GM19238 (cell line): ENCODE data around the gene ATP10A.

ENCODE experiments used
- DNase-seq: peaks from one replicate; pipeline ENCODE4 v3.0.0; 2011; ENCODE audit warnings: low spot score; ENCODE audit not compliant: insufficient read length

ATP10A gene

DNA sequence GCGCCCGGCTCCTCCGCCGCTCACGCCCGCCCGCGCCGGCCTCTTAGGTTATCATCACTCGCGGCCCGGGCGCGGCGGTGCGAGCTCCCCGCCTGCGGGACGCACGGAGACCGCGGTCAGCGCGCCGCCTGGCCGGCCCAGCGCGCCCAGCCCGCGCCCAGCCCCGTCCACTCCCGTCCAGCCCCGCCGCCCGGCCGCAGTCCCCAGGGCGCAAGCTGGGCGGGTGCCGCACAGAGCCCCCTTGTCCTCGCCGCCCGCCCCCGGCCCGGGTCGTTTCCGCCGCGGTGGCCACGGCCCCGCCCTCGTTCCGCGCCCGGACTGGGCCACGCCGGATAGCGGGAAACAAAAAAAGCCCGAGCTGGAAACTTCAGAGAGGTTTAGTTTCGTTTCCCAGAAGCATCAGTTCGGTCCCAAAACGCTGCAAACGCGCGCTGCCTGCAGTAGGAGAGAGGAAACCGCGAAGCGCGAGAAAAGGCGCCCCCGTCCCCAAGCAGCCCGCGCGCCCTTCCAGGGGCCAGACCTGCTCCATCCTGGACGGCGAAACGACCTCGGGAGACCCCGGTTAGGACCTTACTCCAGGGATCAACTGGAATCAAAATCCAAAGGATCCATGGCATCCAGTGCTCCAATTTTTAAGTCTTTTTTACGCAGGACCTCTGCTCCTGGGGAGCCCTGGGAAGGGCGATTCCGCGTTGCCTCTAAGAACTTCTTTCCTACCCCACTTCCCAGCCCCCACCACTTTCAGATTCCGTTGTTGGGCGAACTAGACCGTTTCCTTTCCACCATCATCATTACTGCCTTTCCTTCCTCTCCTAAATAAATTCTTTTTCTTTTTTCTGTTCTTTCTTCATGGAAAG lies at the start of gene ATP10A:
Gene ATP10A (minus strand): TSS at position 217 of the 857 bp plus-strand sequence. CDS start 231 bp downstream, outside the sequence.
- no peak for DNase-seq

GRCh38 chr15:25912035-25912434 lies 48.9 kb upstream of the ATP10A start:
- no peak for DNase-seq

DNA sequence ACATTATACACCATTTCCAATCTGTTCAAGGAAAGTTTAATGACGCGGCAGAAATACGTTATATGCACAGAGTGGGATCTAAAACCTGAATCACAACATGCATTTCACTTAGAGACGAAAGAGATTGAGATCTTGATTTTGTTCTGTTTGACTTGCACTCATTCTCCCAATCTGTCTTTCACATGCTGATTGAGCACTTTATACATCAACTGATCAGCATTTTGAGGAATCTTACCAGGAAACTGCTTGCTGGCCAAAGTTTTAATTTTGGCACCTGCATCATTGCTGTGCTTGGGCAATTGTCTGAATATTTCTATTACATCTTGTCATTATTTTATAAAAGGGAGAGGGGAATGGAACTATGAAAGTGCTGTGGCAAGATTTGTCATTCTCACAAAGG lies 47.7 kb upstream of the ATP10A start:
- DNase-seq = no peak

GRCh38 chr15:25909806-25910205 lies 46.7 kb upstream of the ATP10A start:
- DNase-seq = no peak

- no peak for DNase-seq
Measured at GRCh38 chr15:25909325-25909724, 46.2 kb upstream of the ATP10A start.

- no peak for DNase-seq
Measured at GRCh38 chr15:25905140-25905539, 42.0 kb upstream of the ATP10A start.

DNA sequence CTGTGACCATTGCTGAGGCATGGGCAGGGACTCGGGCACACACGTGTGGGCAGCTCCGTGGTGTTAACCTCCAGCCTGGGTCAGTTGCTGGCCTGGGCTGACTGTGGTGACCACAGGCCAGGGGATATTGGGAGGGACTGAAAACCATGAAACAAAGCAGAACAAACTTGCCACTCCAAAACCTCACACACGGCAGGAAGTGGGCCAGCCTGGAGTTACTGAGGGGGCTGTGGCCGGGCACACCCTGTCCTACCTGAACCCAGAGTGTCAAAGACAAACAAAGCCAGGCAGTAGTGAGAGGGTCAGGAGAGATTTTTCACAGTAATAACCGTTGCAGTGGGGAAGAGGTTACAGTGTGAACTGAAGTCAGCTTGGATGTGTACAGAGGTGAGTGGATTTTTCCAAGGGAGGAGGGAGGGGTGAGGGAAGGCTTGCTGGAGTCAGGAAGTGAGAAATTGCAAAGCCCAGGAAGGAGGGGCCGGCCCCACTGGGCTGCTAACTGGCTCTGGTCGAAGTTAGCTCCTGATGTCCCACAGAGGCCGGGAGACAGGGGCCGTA lies 40.0 kb upstream of the ATP10A start:
- no peak for DNase-seq

DNA sequence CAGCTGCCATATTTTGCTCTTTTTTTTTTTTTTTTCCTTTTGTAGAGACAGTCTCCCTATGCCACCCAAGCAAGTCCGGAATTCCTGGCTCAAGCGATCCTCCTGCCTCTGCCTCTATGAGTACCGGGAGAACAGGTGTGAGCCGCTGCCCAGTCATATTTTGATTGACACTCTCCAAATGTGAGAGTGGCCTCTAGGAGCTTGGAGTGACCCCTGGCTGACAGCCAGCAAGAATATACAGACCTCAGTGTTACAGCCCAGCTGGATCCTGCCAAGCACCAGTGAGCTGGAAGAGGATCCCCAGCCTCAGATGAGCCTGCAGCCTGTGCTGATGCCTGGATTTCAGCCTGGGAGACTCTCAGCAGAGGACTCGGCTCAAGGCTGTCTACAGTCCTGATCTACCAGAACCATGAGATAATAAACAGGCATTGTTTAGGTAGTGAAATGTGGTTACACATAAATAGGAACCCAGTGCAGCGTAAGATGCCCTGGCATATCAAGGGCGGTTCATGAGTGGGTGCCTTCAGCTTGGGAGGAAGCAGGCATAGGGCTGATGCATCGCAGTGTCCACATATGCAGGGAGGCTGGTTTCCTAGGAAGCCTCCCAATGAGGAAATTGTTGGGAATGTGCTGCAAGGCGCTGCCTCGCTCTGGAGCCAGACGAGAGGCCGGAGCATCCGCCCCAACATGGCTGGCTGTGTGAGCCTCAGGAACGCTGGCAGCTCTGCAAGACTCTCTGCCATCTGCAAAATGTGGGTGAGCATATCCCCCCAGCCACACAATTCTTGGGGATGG lies 38.9 kb upstream of the ATP10A start:
- DNase-seq = no peak

DNA sequence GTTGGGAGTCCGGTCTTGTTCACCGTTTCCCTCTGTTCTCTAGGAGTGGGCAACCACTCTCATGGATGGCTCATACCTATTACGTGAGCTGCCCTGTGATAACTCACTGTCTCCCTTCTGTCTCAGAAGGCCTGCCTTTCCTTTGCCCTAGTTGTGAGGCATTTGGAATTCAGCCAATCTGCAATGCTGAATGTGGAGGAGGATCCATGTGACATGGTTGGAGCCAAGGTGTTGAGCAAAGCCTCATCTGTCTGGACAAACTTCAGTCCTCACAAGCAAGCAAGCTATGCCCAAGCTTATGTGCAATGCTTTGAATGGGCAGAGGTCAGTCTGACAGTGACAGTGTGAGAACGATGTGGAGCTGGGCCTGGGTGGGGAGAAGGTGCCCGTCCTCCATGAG lies 37.8 kb upstream of the ATP10A start:
- no peak for DNase-seq

GRCh38 chr15:25900431-25900830 lies 37.3 kb upstream of the ATP10A start:
- no peak for DNase-seq

- no peak for DNase-seq
Measured at GRCh38 chr15:25899870-25900269, 36.7 kb upstream of the ATP10A start.

GRCh38 chr15:25897658-25898057 lies 34.5 kb upstream of the ATP10A start:
- no peak for DNase-seq

DNA sequence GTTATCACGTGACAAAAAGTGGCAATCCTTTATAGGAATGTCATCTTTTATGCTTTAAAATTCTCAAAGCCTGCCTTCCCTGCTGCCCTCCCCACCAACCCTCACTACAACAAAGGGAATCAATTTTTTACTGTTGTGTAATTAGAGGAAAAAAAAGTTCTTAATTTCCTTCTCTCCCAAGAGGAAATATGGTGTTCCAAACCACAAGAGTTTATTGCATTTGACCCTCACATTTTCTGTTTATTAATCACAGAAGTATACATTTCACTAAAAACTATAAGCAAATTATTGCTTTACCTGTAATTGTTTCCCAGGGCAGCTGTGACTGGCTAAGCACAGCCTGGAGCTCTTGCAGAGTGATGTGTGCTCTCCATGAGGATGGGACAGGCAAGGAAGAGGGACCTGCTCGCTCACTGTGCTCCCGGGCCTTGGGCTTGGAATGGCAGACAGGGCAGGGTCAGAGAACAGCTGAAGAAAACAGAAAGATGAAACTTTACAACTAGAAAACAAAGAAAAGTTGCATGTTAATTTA lies 31.3 kb upstream of the ATP10A start:
- no peak for DNase-seq

DNA sequence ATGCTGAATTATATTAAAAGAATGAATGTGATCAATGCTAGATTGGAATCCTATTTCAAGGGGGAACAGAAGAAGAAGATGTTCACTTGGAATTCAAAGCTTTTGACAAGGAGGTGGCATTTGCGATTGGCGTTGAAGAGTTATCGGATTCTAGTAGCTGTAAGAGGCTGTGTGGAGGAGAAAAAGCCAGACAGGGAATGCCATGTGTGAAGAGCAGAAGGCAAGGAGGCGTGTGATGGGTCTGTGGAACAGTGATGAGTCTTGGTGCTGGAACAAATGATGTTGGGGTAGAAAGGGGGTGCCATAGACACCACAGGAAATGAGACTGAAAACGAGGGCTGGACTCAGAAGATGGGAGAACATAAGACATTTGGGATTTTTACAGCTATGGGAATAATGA lies 30.5 kb upstream of the ATP10A start:
- no peak for DNase-seq

- DNase-seq = no peak
Measured at GRCh38 chr15:25892126-25892525, 29.0 kb upstream of the ATP10A start.

GRCh38 chr15:25891081-25891480 lies 28.0 kb upstream of the ATP10A start:
- no peak for DNase-seq

GRCh38 chr15:25890529-25890928 lies 27.4 kb upstream of the ATP10A start:
- DNase-seq = no peak

DNA sequence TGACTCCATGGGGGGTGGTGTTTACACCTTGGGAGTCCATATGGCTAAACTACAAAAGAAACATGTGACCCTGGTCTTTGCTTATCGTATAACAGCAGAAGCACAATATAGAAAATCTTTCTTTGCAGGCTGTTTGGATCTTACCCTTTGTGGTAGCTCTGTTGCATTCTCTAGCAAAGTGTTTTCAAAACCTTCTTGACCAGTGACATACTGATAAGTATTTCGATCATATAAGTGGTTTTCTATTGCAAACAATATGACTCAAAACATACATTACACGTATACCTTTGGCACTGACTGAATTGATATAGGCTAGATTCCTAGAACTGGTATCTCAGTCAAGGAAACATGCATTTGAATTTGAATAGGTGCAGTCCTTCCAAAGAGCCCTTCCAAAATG lies 24.7 kb upstream of the ATP10A start:
- DNase-seq = no peak

- no peak for DNase-seq
Measured at GRCh38 chr15:25886498-25887140, 23.5 kb upstream of the ATP10A start.

DNA sequence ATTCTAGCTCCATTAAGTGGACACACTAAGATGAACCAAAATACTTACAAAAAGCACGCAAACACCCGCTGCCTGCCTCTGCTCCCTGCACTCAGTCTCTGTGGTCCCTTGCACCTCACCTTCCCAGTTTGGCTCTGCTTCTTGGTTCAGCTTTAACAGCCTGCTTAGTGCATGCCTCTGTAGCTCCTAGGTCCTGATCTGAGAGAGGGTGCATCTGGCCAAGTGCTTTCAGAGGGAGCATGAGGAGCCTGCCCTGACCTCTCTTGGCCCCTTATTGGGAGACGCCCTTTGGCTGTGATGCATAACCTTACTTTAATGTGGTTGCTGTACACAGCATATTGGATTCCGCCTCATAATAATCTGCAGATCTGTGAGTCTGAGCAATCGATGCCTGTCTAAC lies 21.2 kb upstream of the ATP10A start:
- DNase-seq = no peak

GRCh38 chr15:25883463-25884259 lies 20.5 kb upstream of the ATP10A start:
- no peak for DNase-seq
